Measurements from ENCODE around the gene DHRS12.

The DHRS12 gene

DNA sequence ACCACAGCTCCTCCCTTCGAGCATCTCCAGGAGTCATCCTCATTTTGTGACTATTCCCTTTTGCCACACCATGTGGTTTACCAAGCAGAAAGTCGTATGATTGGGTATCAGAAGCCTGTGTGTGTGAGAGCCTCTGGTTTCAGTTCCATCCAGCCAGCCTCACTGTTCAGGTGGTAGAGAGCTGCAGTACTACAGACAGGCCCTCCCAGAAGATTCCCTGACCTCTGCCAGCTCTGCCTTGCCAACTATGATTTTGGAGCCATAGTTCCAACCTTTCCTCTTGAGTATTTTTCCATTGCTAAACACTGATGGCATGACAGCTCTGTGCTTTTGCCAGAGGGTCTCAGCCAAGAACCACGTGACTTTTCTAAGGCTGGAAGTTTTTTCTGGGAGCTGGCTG, 82.5 kb downstream of the DHRS12 start:
- no peak for DNase-seq

DNA sequence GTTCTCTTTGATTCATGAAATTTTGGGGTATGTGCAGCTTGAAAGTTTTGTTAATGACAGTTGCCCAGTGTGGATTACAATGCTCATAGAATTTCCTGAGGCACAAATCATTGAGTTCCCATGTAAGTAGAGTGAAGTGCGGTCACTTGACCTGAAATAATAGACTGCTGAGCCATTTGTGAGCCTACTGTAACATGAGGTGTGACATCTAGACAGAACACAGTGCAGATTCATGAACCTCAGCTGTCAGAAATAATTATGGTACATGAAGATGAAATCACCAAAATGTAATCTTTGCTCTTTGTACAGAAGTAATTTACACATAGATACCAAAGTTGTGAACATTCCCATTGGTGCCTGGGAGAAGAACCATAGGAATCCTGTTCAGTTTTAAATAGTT, 84.6 kb downstream of the DHRS12 start:
- no peak for DNase-seq

Measured in HCEC 1CT (cell line).